ENCODE data around the gene WWP2.

WWP2 gene

DNA sequence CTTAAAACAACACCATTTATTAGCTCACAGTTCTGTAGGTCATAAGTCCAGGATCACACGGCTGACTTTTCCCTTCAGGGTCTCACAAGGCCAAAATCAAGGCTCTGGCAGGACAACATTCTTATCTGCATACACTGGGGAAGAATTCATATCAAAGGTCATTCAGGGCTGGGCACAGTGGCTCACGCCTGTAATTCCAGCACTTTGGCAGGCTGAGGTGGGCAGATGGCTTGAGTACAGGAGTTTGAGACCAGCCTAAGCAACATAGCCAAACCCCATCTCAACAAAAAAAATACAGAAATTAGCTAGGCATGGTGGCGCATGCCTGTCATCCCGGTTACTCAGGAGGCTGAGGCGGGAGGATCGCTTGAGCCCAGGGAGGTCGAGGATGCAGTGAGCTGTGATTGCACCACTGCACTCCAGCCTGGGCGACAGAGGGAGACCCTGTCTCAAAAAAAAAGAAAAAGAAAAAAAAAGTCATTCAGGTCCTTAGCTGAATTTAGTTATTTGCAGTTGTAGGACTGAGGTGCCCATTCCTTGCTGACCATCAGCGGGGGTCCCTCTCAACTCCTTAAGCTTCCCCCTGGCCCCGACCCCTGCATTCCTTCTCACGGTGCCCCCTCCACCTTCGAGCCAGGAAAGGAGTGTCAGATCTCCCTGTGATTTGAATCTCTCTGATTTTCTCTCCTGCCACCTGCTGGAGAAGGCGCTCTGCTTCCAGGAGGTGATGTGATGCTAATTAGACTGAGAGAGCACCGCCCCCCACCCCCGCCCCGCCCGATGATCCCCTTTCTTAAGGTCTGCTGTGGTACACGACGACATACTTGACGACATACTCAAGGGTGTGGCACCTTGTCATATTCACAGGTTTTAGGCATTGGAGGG lies 97.2 kb downstream of the WWP2 start:
- no peak for DNase-seq (ENCODE audit: low read depth)

DNA sequence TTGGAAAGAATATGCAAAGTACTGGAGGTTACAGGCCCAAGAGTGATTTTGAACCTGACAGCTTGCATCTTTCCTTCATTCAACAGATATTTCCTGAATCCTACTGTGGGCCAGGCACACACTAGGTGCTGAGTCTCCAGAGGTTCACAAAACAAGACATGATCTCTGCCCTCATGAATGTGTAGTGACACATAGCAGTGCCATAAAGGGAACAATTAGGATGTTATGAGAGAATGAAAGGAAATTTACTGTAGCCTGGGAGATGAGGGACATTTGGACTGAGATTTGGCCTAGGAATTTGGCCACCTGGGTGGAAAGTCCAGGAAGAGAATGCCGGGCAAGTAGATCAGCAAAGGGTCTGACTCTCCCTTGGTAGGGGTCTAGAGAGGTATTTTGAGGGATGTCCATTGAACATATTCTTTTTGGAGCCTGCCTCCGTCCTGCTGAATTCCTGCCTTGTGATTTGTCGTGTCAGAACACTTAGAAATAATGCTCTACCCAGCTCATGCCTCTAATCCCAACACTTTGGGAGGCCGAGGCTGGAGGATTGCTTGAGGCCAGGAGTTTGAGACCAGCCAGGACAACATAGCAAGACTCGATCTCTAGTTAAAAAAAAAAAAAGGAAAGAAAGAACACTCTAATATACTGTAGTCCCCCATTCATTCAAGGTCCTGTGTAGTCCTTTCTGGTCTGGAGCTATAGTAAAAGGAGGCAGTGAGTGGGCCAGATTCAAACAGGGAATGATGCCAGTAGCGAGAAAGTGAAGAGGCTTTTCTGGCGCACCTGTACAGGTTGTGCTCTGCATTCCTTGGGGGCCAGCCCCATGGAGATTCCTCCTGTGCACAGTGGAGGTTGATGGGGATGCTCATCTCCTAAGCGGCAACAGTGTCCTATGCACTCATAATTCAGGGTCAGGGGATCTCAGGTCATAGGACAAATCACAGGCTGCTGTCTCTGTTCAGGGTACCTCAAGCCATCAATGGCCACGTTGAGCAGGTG lies 98.4 kb downstream of the WWP2 start:
- DNase-seq (ENCODE audit: low read depth), result no peak

DNA sequence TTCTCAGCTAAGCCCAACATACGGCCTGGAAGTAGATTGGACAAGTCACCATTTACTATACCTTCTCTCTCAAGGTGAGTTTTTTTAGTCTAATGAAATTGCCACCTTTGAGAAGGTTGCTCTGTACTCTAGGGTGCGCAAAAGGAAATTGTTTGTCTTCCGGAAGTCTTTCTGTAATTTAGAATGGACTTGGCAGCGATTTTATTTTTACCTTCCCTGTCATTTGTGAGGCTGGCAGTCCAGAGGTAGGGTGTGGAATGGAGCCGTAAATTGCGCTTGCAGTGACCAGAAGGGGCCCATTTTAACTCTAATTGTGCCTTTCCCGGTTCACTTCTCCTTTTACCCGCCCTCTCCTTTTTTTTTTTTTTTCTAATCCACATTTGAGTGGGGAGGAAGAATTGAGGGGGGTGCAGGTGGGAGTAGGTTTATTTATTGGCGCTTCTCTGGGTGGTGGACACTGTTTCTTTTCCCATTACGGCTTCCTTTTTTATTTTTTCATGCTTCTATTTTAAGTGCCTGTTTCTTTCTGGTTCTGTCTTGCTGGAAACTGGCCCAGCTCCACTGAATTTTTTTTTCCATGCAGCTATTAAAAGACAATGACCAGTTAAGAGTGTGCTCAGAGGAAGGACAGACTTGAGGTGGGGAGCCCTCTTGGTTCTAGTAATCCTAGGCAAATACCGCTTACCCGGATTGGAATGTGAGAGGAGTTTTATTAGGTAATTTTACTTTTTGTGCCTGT lies 99.3 kb downstream of the WWP2 start:
- no peak for DNase-seq (ENCODE audit: low read depth)

GRCh38 chr16:69863401-69864281 lies 101.5 kb downstream of the WWP2 start:
- no peak for DNase-seq (ENCODE audit: low read depth)

DNA sequence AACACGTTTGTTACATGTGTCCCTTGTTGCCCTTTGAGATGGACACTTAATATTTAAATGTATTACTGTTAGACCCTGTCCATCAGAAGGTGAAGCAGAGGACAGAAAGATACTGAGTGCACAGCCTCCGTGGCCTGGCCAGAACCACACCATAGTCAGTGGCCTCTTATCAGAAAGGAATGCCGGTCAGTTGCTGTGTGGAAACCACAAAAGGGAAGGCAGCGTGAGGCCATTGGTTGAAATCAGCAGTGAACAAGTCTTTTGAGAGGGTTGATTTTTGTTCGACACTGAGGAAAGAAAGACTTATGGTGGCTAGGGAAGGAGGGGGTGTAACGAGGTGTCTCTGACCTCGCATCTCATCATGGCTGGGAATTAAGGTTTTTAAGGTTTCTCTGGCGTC lies 103.6 kb downstream of the WWP2 start:
- DNase-seq (ENCODE audit: low read depth), result no peak

GRCh38 chr16:69867784-69868560 lies 105.8 kb downstream of the WWP2 start:
- no peak for DNase-seq (ENCODE audit: low read depth)

- no peak for DNase-seq (ENCODE audit: low read depth)
These were observed 108.6 kb downstream of the WWP2 start for GRCh38 chr16:69870761-69871160.

GRCh38 chr16:69871708-69872107 lies 109.6 kb downstream of the WWP2 start:
- DNase-seq (ENCODE audit: low read depth), result no peak

DNA sequence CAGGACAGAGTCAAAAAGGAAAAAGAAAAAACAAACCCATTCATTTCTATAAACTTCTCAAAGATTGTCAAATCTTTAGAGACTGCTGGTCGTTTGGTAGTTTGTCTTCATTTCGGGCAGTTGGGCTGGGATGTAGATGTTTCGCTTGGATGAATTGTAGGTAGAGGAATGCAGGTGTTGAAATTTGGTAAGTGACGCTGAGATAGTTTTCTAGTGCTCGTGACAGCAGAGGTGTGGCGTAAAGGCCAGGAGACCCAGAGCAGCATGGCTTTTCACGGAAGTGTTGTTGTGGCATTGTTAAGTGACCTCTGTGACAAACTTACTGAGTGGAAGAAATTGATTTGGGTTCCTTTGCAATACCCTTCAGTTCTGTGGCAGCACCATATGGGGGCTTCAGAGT lies 110.8 kb downstream of the WWP2 start:
- DNase-seq (ENCODE audit: low read depth), result no peak

DNA sequence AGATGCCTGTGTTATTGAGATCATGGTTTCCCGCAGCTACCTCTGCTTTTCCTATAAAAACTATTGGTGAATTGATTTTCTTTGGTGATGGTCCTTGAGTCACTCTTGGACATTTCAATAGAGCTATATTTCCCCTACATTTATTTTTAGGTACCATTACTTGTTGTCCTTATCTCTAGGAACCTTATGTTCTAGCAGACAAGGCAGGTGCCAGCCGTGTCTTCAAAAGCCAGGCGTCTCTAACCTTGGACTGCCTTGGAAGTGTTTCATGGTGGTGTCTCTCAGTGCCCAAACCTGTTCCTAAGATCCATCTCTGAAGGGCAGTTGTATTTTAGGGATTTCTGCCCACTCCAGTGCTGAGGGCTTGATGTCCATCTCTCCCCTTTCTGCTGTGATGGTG lies 111.7 kb downstream of the WWP2 start:
- DNase-seq (ENCODE audit: low read depth), result no peak

DNA sequence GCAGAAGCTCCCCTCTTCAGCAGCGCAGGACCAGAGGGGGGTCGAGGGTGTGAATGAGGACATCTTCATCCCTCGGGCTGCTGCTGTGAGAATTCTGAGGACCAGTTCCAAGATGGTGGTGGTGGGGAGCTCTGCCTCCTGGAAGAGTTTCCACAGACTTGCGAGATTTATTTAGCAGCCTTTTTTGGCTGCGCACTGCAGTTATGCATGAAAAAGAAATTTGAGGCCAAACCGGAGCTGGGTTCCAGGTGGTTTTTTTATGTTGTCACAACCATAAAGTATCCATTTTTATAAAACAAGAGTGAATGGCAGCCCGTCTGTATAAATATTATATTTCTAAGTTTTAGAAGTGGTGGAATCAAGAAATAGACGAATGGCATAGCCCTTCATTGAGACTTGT lies 112.1 kb downstream of the WWP2 start:
- DNase-seq (ENCODE audit: low read depth), result no peak

DNA sequence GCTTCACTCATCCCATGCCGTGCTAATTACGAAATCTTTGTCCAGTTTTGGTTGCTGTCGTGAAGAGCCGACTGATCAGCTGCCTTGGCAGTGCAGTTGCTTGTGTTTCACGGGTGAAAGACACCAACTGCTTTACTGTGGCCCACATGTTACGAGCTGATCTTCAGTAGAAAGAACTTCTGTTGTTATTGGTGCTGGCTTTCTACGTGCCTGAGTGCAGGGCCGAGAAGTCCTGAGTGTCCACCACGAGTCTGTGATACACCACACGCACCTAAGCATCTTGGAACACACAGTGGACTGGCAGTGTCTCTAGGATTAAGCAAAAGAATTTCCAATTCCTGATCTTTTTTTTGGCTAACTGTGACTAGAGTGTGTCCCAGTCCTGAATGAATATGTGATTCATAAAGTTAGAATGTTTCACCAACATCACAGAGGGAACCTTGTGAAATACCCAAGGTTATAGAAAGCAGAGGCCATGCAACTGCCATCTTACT lies 118.6 kb downstream of the WWP2 start:
- no peak for DNase-seq (ENCODE audit: low read depth)

DNA sequence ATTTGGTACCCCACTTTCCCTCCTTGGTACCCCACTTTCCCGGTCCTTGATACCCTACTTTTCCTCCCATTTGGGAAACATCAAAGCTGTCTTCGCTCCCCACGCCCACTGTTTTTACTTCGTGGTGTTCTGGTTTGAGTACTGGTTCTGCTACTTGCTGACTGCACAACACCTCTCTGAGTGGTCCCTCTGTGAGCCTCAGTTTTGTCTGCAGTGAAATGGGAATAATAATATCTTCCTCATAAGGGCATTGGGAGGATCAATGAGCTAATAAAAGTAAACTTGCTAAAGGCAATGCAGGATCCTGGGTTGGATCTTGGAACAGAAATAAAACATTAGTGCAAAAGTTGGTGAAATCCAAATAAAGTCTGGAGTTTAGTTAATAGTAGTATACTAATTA lies 119.0 kb downstream of the WWP2 start:
- DNase-seq (ENCODE audit: low read depth), result no peak

GRCh38 chr16:69883744-69884143 lies 121.6 kb downstream of the WWP2 start:
- DNase-seq (ENCODE audit: low read depth), result no peak

- DNase-seq (ENCODE audit: low read depth), result no peak
These were observed 123.6 kb downstream of the WWP2 start for GRCh38 chr16:69885722-69886121.

DNA sequence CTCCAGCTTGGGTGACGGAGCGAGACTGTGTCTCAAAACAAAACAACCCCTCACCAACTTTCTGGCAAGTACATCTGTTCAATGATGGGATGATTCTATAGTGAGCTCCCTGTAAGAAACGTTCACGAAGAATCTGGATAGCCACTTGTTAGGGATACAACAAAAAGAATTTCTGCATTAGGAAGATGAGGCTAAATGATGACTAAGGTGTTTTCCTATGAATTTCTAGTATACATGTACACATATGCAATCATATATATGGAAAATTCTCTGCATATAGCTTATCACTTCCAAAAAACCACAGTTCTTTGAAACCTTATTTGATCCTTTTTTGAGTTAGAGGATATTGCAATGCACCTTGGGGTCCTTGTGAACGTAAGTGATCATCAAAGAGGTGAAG lies 124.6 kb downstream of the WWP2 start:
- no peak for DNase-seq (ENCODE audit: low read depth)

DNA sequence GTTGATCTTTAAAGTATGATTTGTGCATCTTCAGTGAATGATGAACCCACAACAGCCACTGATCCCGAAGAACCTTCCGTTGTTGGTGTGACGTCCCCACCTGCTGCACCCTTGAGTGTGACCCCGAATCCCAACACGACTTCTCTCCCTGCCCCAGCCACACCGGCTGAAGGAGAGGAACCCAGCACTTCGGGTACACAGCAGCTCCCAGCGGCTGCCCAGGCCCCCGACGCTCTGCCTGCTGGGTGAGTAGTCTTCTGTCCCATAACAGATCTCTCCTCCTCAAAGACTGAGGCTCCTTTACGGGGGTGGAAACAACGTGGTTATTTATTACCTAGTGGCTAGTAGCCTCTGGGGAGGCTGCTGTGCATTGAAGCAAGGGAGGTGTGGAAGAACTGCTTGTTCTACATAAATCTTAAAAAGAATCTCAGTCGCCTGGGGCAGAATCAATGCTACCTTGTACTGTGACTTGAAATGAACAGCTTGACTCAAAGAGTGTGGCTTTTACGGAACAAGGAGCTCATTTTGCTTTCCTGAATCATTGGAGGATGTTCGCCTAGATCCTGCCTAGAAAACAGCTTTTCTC lies 126.0 kb downstream of the WWP2 start:
- DNase-seq (ENCODE audit: low read depth), result no peak

DNA sequence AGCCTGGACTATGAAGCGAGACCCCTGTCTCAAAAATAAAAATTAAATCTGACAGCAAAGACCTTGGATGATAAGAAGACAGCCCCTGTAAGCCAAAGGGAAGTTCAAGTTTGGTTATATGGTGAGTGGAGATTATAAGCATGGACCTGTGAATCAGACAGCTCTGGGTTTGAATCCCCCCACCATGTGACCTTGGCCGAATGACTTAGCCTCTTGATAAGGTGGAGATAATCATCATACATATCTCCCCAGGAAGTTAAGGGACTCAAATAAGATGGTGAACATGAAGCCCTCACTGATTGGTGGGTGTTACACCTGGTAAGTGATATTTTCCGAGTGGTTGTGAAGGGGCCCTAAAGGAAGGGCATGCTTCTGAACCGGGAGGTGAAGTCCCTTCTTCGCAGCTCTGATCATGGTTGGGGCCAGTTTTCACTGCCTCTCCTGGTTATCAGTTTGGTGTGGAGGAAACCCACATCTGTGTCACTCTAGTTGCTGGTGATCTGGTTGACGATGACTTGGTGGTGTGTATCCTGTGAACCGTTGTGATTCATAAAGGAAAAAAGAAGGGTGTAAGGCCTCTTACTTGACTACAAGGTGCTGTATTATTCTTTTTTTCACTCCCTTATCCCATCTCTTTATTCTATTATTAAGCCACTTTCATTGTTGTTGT lies 127.3 kb downstream of the WWP2 start:
- no peak for DNase-seq (ENCODE audit: low read depth)
